Activated naive CD8-positive, alpha-beta T cell treated with anti-CD3 and anti-CD28 coated beads for 36 hours (primary cell): Measurements from ENCODE around the gene TMEM62. TPM values are rescaled to one million over a fixed set of nuclear protein-coding genes. Genes with fewer than 3 reads are reported as not detected.
"Not testable (repeated sequence)": the region's sequence is repeated elsewhere in the genome, so short reads cannot be mapped to it uniquely, and the experiment has no call there.

Experiments
- DNase-seq: peaks from one replicate; pipeline ENCODE4 v3.0.0; 2021
- H3K27ac Mint-ChIP-seq: one replicate; pipeline ENCODE4 v1.8.0; 2022; ENCODE audit warnings: mild to moderate bottlenecking, moderate library complexity, mixed read lengths
- H3K27me3 Mint-ChIP-seq: one replicate; pipeline ENCODE4 v1.8.0; 2022; ENCODE audit warnings: mild to moderate bottlenecking, mixed read lengths
- H3K36me3 Mint-ChIP-seq: one replicate; pipeline ENCODE4 v1.8.0; 2021; ENCODE audit warnings: mild to moderate bottlenecking, mixed read lengths
- H3K4me1 Mint-ChIP-seq: one replicate; pipeline ENCODE4 v1.8.0; 2021; ENCODE audit warnings: mixed read lengths
- H3K4me3 Mint-ChIP-seq: one replicate; pipeline ENCODE4 v1.8.0; 2022; ENCODE audit warnings: mild to moderate bottlenecking, moderate library complexity, mixed read lengths
- H3K9me3 Mint-ChIP-seq: one replicate; pipeline ENCODE4 v1.8.0; 2022; ENCODE audit warnings: mixed read lengths
- total RNA-seq, 2 experiments: library from RNA; stranded (reverse); gene quantifications; one replicate each; pipeline ENCODE4 v1.2.3, GENCODE V29; 2021

Gene TMEM62
- total RNA-seq, 2 experiments from 2014 or later = 13.8 to 13.9 TPM

GRCh38 chr15:43105077-43105736, 28.2 kb upstream of the TMEM62 start:
- Mint-ChIP-seq H3K36me3 (peaks cover 37% of the 10 kb centered on the region), H3K4me1 (peaks cover 42% of the 10 kb centered on the region), H3K4me3 (peak overlapping the region; percentile 85), H3K27ac (peak overlapping the region; percentile 95), H3K27me3 (no peaks in the 10 kb centered on the region), H3K9me3 (no peaks in the 10 kb centered on the region)
- DNase-seq = peak; percentile 17

- peaks cover 31% of the 10 kb centered on the region for H3K36me3 Mint-ChIP-seq
- no peaks in the 10 kb centered on the region for H3K27me3 Mint-ChIP-seq
- H3K4me3 Mint-ChIP-seq = peak within 1 kb of the TSS; percentile 85
- peak; percentile 91 for DNase-seq
- H3K27ac Mint-ChIP-seq = peak within 1 kb of the TSS; percentile 95
- no peaks in the 10 kb centered on the region for H3K9me3 Mint-ChIP-seq
- peaks cover 35% of the 10 kb centered on the region for H3K4me1 Mint-ChIP-seq
Observed at GRCh38 chr15:43105778-43106485, 27.5 kb upstream of the TMEM62 start, which contains the start of gene UBR1. TSS of gene UBR1 (minus strand) at chr15:43106038. CDS start at chr15:43106022, 16 bp downstream.

- Mint-ChIP-seq H3K27ac (peak overlapping the region; percentile 95), H3K4me3 (peak overlapping the region; percentile 85), H3K27me3 (no peaks in the 10 kb centered on the region), H3K36me3 (peaks cover 26% of the 10 kb centered on the region), H3K4me1 (peaks cover 30% of the 10 kb centered on the region), H3K9me3 (no peaks in the 10 kb centered on the region)
- DNase-seq = no peak
Observed at GRCh38 chr15:43106486-43106829, 26.9 kb upstream of the TMEM62 start.

GRCh38 chr15:43107751-43108150, 25.6 kb upstream of the TMEM62 start:
- H3K36me3 Mint-ChIP-seq = peaks cover 17% of the 10 kb centered on the region
- no peak overlapping the region for H3K4me3 Mint-ChIP-seq
- H3K9me3 Mint-ChIP-seq = no peaks in the 10 kb centered on the region
- no peaks in the 10 kb centered on the region for H3K27me3 Mint-ChIP-seq
- peaks cover 22% of the 10 kb centered on the region for H3K4me1 Mint-ChIP-seq
- no peak overlapping the region for H3K27ac Mint-ChIP-seq
- DNase-seq = no peak

- H3K4me1 Mint-ChIP-seq = peaks cover 3% of the 10 kb centered on the region
- H3K27ac Mint-ChIP-seq = no peak overlapping the region
- H3K27me3 Mint-ChIP-seq = peaks cover 4% of the 10 kb centered on the region
- no peak overlapping the region for H3K4me3 Mint-ChIP-seq
- no peak for DNase-seq
- no peaks in the 10 kb centered on the region for H3K9me3 Mint-ChIP-seq
- no peaks in the 10 kb centered on the region for H3K36me3 Mint-ChIP-seq
Observed at GRCh38 chr15:43111354-43111753, 22.0 kb upstream of the TMEM62 start.

- DNase-seq = no peak
- Mint-ChIP-seq H3K9me3 (no peaks in the 10 kb centered on the region), H3K4me1 (peaks cover 18% of the 10 kb centered on the region), H3K27me3 (peaks cover 12% of the 10 kb centered on the region), H3K4me3 (no peak overlapping the region), H3K36me3 (no peaks in the 10 kb centered on the region), H3K27ac (no peak overlapping the region)
Observed at GRCh38 chr15:43118286-43118685, 15.1 kb upstream of the TMEM62 start.

- Mint-ChIP-seq H3K9me3 (no peaks in the 10 kb centered on the region), H3K27me3 (peaks cover 12% of the 10 kb centered on the region), H3K36me3 (no peaks in the 10 kb centered on the region), H3K4me3 (no peak overlapping the region), H3K27ac (no peak overlapping the region), H3K4me1 (peaks cover 21% of the 10 kb centered on the region)
- no peak for DNase-seq
Observed at GRCh38 chr15:43118829-43119228, 14.6 kb upstream of the TMEM62 start.

GRCh38 chr15:43121863-43122262, 11.5 kb upstream of the TMEM62 start:
- H3K27ac Mint-ChIP-seq = no peak overlapping the region
- no peak for DNase-seq
- H3K4me3 Mint-ChIP-seq = no peak overlapping the region

GRCh38 chr15:43125100-43125661, 8.2 kb upstream of the TMEM62 start:
- peaks cover 14% of the 10 kb centered on the region for H3K4me1 Mint-ChIP-seq
- H3K36me3 Mint-ChIP-seq = peaks cover 2% of the 10 kb centered on the region
- DNase-seq = no peak
- H3K27me3 Mint-ChIP-seq = no peaks in the 10 kb centered on the region
- H3K27ac Mint-ChIP-seq = no peak overlapping the region
- H3K9me3 Mint-ChIP-seq = peaks cover 4% of the 10 kb centered on the region
- H3K4me3 Mint-ChIP-seq = no peak overlapping the region

More at GRCh38 chr15:43121863-43122262, 11.5 kb upstream of the TMEM62 start:
- peaks cover 21% of the 10 kb centered on the region for H3K4me1 Mint-ChIP-seq
- H3K27me3 Mint-ChIP-seq = peaks cover 8% of the 10 kb centered on the region
- H3K36me3 Mint-ChIP-seq = no peaks in the 10 kb centered on the region
- H3K9me3 Mint-ChIP-seq = no peaks in the 10 kb centered on the region

GRCh38 chr15:43126356-43126755, 7.0 kb upstream of the TMEM62 start:
- no peak for DNase-seq
- H3K27ac Mint-ChIP-seq = no peak overlapping the region
- peaks cover 4% of the 10 kb centered on the region for H3K9me3 Mint-ChIP-seq

GRCh38 chr15:43127752-43128151, 5.6 kb upstream of the TMEM62 start:
- Mint-ChIP-seq H3K36me3 (peaks cover 2% of the 10 kb centered on the region), H3K4me1 (peaks cover 8% of the 10 kb centered on the region), H3K9me3 (peaks cover 4% of the 10 kb centered on the region), H3K27ac (no peak overlapping the region), H3K27me3 (no peaks in the 10 kb centered on the region), H3K4me3 (no peak overlapping the region)
- no peak for DNase-seq

More at GRCh38 chr15:43126356-43126755, 7.0 kb upstream of the TMEM62 start:
- Mint-ChIP-seq H3K4me1 (peaks cover 14% of the 10 kb centered on the region), H3K27me3 (no peaks in the 10 kb centered on the region), H3K4me3 (no peak overlapping the region), H3K36me3 (peaks cover 2% of the 10 kb centered on the region)

- not testable (repeated sequence) for H3K27me3 Mint-ChIP-seq, H3K36me3 Mint-ChIP-seq, DNase-seq, H3K9me3 Mint-ChIP-seq, H3K4me3 Mint-ChIP-seq, H3K27ac Mint-ChIP-seq, H3K4me1 Mint-ChIP-seq
Observed at GRCh38 chr15:43128174-43128979, 5.0 kb upstream of the TMEM62 start.

- no peak for DNase-seq
- H3K27me3 Mint-ChIP-seq = no peaks in the 10 kb centered on the region
- peaks cover 2% of the 10 kb centered on the region for H3K36me3 Mint-ChIP-seq
- H3K9me3 Mint-ChIP-seq = peaks cover 4% of the 10 kb centered on the region
- no peaks in the 10 kb centered on the region for H3K4me1 Mint-ChIP-seq
- no peak overlapping the region for H3K4me3 Mint-ChIP-seq
- H3K27ac Mint-ChIP-seq = no peak overlapping the region
Observed at GRCh38 chr15:43128980-43129335, 4.4 kb upstream of the TMEM62 start.

GRCh38 chr15:43132830-43133429, 456 bp upstream of the TMEM62 start:
- peaks cover 15% of the 10 kb centered on the region for H3K4me1 Mint-ChIP-seq
- peak overlapping the region; percentile 72 for H3K27ac Mint-ChIP-seq
- H3K4me3 Mint-ChIP-seq = peak overlapping the region; percentile 82
- DNase-seq = no peak
- H3K36me3 Mint-ChIP-seq = peaks cover 15% of the 10 kb centered on the region
- peaks cover 4% of the 10 kb centered on the region for H3K9me3 Mint-ChIP-seq
- H3K27me3 Mint-ChIP-seq = no peaks in the 10 kb centered on the region
